ENCODE measurements around the gene ZP1. TPM values are rescaled to one million over a fixed set of nuclear protein-coding genes. Genes with fewer than 3 reads are reported as not detected.

ZP1 gene
- total RNA-seq, 6 experiments from 2014 or later: 0.13 to 0.30 (median 0.29) TPM; not detected in 3

DNA sequence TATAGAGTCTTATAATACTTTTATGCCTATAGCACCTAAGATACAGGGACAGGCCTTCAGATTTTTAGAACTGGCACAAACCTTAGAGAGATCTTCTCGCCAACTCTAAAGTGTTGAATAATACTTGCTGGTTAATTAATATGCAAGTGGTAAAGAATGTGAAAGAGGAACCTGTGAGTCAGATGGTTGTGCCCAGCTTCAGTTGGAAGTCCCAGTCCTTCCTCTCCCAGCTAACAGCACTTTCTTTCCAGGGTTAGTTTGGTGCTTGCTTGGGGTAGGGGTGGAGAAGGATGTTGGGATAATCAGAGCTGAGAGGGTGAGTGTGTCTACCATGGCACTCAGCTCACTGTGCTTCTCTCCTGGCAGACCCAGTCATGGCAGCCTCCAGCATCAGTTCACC is 52.0 kb downstream of the ZP1 start:
- no peak overlapping the region for H3K4me3 Mint-ChIP-seq
- H3K27ac Mint-ChIP-seq: peak overlapping the region; percentile 30; the same call in 1 of the 2 replicates
- H3K27me3 Mint-ChIP-seq (ENCODE audit: insufficient read depth): no peaks in the 10 kb centered on the region
- H3K36me3 Mint-ChIP-seq (ENCODE audit: low read depth): peaks cover 10% of the 10 kb centered on the region; the same call in 1 of the 2 replicates
- TF ChIP-seq, protein P1, sequence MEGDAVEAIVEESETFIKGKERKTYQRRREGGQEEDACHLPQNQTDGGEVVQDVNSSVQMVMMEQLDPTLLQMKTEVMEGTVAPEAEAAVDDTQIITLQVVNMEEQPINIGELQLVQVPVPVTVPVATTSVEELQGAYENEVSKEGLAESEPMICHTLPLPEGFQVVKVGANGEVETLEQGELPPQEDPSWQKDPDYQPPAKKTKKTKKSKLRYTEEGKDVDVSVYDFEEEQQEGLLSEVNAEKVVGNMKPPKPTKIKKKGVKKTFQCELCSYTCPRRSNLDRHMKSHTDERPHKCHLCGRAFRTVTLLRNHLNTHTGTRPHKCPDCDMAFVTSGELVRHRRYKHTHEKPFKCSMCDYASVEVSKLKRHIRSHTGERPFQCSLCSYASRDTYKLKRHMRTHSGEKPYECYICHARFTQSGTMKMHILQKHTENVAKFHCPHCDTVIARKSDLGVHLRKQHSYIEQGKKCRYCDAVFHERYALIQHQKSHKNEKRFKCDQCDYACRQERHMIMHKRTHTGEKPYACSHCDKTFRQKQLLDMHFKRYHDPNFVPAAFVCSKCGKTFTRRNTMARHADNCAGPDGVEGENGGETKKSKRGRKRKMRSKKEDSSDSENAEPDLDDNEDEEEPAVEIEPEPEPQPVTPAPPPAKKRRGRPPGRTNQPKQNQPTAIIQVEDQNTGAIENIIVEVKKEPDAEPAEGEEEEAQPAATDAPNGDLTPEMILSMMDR (IDR thresholded peaks at IDR 0.05): no peak
- no peaks in the 10 kb centered on the region for H3K9me3 Mint-ChIP-seq
- peaks cover 45% of the 10 kb centered on the region for H3K4me1 Mint-ChIP-seq (ENCODE audit: low read depth)
- no peak for DNase-seq

DNA sequence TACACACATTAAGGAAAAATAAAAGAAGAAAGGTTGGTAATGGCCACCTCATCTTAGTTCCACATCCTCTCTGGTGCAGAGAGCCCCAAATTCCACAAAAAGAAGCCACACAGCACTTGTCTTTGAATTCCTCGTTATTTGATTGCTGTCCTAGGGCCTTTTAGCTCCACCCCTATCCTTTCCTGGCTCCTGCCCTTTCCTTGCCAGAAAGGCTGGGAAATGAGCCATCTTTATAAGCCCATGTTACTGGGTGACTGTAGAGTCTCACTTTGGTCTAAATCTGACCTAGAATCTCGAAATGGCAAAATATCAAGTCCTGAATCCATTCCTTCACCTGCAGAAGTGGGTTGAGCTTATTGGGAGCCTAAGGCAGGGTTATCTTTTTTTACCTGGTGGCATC is 52.6 kb downstream of the ZP1 start:
- H3K9me3 Mint-ChIP-seq: no peaks in the 10 kb centered on the region
- peaks cover 43% of the 10 kb centered on the region for H3K4me1 Mint-ChIP-seq (ENCODE audit: low read depth)
- H3K36me3 Mint-ChIP-seq (ENCODE audit: low read depth): peaks cover 10% of the 10 kb centered on the region; the same call in 1 of the 2 replicates
- H3K4me3 Mint-ChIP-seq: no peak overlapping the region
- no peaks in the 10 kb centered on the region for H3K27me3 Mint-ChIP-seq (ENCODE audit: insufficient read depth)
- no peak for DNase-seq
- H3K27ac Mint-ChIP-seq: no peak overlapping the region
- TF ChIP-seq, protein P1 (IDR thresholded peaks at IDR 0.05): no peak

- TF ChIP-seq, protein P1 (IDR thresholded peaks at IDR 0.05): no peak
- H3K27ac Mint-ChIP-seq: no peak overlapping the region
- no peak for DNase-seq
- H3K9me3 Mint-ChIP-seq: no peaks in the 10 kb centered on the region
- no peaks in the 10 kb centered on the region for H3K27me3 Mint-ChIP-seq (ENCODE audit: insufficient read depth)
- peaks cover 10% of the 10 kb centered on the region; the same call in 1 of the 2 replicates for H3K36me3 Mint-ChIP-seq (ENCODE audit: low read depth)
- no peak overlapping the region for H3K4me3 Mint-ChIP-seq
- H3K4me1 Mint-ChIP-seq (ENCODE audit: low read depth): peaks cover 42% of the 10 kb centered on the region
These were observed 53.9 kb downstream of the ZP1 start for GRCh38 chr11:60921259-60921658.

DNA sequence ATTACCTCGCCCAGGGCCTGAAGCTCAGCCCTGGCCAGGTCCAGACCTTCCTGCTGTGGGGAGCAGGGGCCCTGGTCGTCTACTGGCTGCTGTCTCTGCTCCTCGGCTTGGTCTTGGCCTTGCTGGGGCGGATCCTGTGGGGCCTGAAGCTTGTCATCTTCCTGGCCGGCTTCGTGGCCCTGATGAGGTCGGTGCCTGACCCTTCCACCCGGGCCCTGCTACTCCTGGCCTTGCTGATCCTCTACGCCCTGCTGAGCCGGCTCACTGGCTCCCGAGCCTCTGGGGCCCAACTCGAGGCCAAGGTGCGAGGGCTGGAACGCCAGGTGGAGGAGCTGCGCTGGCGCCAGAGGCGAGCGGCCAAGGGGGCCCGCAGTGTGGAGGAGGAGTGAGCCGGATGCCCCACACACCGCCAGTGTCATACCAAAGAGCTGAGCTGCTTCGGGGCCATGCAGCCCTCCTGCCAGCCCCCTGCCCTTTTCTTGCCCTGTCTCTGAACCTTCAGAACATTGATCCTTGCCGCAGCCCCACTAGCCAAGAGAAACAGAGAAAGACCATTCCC is 54.5 kb downstream of the ZP1 start:
- Mint-ChIP-seq H3K36me3 (ENCODE audit: low read depth) (peaks cover 10% of the 10 kb centered on the region; the same call in 1 of the 2 replicates), H3K27me3 (ENCODE audit: insufficient read depth) (no peaks in the 10 kb centered on the region), H3K27ac (no peak overlapping the region), H3K4me1 (ENCODE audit: low read depth) (peaks cover 39% of the 10 kb centered on the region), H3K4me3 (no peak overlapping the region), H3K9me3 (no peaks in the 10 kb centered on the region)
- no peak for DNase-seq
- TF ChIP-seq, protein P1 (IDR thresholded peaks at IDR 0.05): no peak

DNA sequence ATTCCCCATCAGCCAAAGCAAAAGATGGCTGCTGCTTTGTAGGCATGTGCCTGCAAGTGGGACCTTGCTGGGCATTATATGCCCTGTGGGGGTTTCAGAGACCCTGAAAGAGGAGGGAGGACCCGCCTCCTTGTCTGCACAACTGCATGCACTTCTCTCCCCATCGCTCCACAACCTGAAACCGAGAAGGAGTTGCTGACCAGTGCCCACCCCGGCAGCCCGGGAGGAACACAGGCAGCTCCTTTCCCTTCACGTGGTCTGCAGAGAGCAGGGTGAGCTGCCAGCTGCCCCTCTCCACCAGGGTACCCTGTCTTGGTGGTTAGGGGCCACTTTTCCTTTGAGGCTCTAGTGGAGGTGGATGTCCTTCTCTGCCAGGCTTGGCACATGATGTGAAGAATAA is 55.6 kb downstream of the ZP1 start:
- DNase-seq: no peak
- H3K27ac Mint-ChIP-seq: no peak overlapping the region
- peaks cover 10% of the 10 kb centered on the region; the same call in 1 of the 2 replicates for H3K36me3 Mint-ChIP-seq (ENCODE audit: low read depth)

More for the DNA sequence above, 55.6 kb downstream of the ZP1 start:
- H3K27me3 Mint-ChIP-seq (ENCODE audit: insufficient read depth): no peaks in the 10 kb centered on the region
- H3K9me3 Mint-ChIP-seq: no peaks in the 10 kb centered on the region
- no peak overlapping the region for H3K4me3 Mint-ChIP-seq
- TF ChIP-seq, protein P1 (IDR thresholded peaks at IDR 0.05): no peak
- peaks cover 33% of the 10 kb centered on the region for H3K4me1 Mint-ChIP-seq (ENCODE audit: low read depth)

All from HFFc6 (cell line).